Glutamatergic neuron (in vitro differentiated cells): ENCODE data around the gene CIT. TPM values are rescaled to one million over a fixed set of nuclear protein-coding genes. Genes with fewer than 3 reads are reported as not detected.

Experiments
- DNase-seq: peaks from one replicate; pipeline ENCODE4 v3.0.0; 2022
- H3K27ac Mint-ChIP-seq: one replicate; pipeline ENCODE4 v1.8.0; 2020; ENCODE audit warnings: mild to moderate bottlenecking, mixed read lengths, inconsistent platforms; ENCODE audit not compliant: unreplicated experiment
- H3K27me3 Mint-ChIP-seq: one replicate; pipeline ENCODE4 v1.8.0; 2020; ENCODE audit warnings: mild to moderate bottlenecking, moderate library complexity, mixed read lengths, inconsistent platforms; ENCODE audit not compliant: unreplicated experiment
- H3K36me3 Mint-ChIP-seq: one replicate; pipeline ENCODE4 v1.8.0; 2020; ENCODE audit warnings: mild to moderate bottlenecking, mixed read lengths, inconsistent platforms; ENCODE audit not compliant: unreplicated experiment
- H3K4me1 Mint-ChIP-seq: one replicate; pipeline ENCODE4 v1.8.0; 2020; ENCODE audit warnings: mild to moderate bottlenecking, low read depth, mixed read lengths, inconsistent platforms; ENCODE audit not compliant: unreplicated experiment
- H3K4me3 Mint-ChIP-seq: one replicate; pipeline ENCODE4 v1.8.0; 2020; ENCODE audit warnings: mild to moderate bottlenecking, mixed read lengths, inconsistent platforms; ENCODE audit not compliant: unreplicated experiment
- H3K9me3 Mint-ChIP-seq: one replicate; pipeline ENCODE4 v1.8.0; 2020; ENCODE audit warnings: mild to moderate bottlenecking, moderate library complexity, mixed read lengths, inconsistent platforms; ENCODE audit not compliant: unreplicated experiment
- total RNA-seq: library from RNA; stranded (reverse); fragmentation: NEBNext Ultra II Directional; extraction: Animal tissue kit (Norgen Biotek cat#: 25700); gene quantifications from one replicate; pipeline ENCODE4 v1.2.1, GENCODE V29; 2021; ENCODE audit not compliant: unreplicated experiment
- TF ChIP-seq, protein P1 (sequence below): fragments of 200-600 bp; sonication (generic); IDR thresholded peaks from one replicate; pipeline ENCODE4 v1.5.0; 2021; ENCODE audit not compliant: partially characterized antibody, unreplicated experiment

The CIT gene
- total RNA-seq, 1 donor from 2014 or later, result 20.8 TPM

DNA sequence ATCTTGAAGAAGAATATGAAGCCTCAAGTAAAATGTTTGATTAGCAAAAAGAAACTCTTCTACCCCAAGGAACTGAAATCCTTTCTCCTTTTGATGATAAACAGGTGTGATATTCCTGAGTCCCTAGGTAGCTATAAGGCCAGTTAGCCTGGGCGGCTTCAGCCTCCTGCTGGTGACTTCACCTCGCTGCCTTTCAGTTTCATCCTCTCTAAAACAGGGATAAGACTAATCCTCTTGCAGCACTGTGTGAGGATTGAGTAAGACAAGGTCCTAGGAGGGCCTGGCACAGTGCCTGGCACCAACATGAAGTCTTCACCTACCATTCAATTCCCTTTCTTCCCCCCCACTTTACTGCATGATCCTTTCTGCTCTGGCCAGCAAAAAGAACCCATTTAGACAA is 42.1 kb downstream of the CIT start:
- DNase-seq, result no peak
- Mint-ChIP-seq H3K36me3 (no peaks in the 10 kb centered on the region), H3K4me3 (no peak overlapping the region), H3K9me3 (no peaks in the 10 kb centered on the region), H3K27me3 (no peaks in the 10 kb centered on the region), H3K27ac (no peak overlapping the region), H3K4me1 (peaks cover 3% of the 10 kb centered on the region)
- TF ChIP-seq, protein P1, sequence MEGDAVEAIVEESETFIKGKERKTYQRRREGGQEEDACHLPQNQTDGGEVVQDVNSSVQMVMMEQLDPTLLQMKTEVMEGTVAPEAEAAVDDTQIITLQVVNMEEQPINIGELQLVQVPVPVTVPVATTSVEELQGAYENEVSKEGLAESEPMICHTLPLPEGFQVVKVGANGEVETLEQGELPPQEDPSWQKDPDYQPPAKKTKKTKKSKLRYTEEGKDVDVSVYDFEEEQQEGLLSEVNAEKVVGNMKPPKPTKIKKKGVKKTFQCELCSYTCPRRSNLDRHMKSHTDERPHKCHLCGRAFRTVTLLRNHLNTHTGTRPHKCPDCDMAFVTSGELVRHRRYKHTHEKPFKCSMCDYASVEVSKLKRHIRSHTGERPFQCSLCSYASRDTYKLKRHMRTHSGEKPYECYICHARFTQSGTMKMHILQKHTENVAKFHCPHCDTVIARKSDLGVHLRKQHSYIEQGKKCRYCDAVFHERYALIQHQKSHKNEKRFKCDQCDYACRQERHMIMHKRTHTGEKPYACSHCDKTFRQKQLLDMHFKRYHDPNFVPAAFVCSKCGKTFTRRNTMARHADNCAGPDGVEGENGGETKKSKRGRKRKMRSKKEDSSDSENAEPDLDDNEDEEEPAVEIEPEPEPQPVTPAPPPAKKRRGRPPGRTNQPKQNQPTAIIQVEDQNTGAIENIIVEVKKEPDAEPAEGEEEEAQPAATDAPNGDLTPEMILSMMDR, result no peak

- TF ChIP-seq, protein P1, result no peak
- Mint-ChIP-seq H3K4me1 (peaks cover 2% of the 10 kb centered on the region), H3K4me3 (no peak overlapping the region), H3K27ac (no peak overlapping the region), H3K9me3 (no peaks in the 10 kb centered on the region), H3K36me3 (no peaks in the 10 kb centered on the region), H3K27me3 (no peaks in the 10 kb centered on the region)
- no peak for DNase-seq
These were observed 47.7 kb downstream of the CIT start for GRCh38 chr12:119829439-119829838.

GRCh38 chr12:119828300-119828699 is 48.8 kb downstream of the CIT start:
- Mint-ChIP-seq H3K27me3 (no peaks in the 10 kb centered on the region), H3K36me3 (no peaks in the 10 kb centered on the region), H3K4me3 (no peak overlapping the region), H3K4me1 (no peaks in the 10 kb centered on the region), H3K27ac (no peak overlapping the region), H3K9me3 (no peaks in the 10 kb centered on the region)
- TF ChIP-seq, protein P1, result no peak
- DNase-seq, result no peak

GRCh38 chr12:119827760-119828159 is 49.4 kb downstream of the CIT start:
- no peaks in the 10 kb centered on the region for H3K36me3 Mint-ChIP-seq
- H3K27ac Mint-ChIP-seq, result no peak overlapping the region
- H3K9me3 Mint-ChIP-seq, result no peaks in the 10 kb centered on the region
- H3K4me3 Mint-ChIP-seq, result no peak overlapping the region
- H3K27me3 Mint-ChIP-seq, result no peaks in the 10 kb centered on the region
- no peak for DNase-seq
- H3K4me1 Mint-ChIP-seq, result no peaks in the 10 kb centered on the region
- TF ChIP-seq, protein P1, result no peak

- Mint-ChIP-seq H3K36me3 (no peaks in the 10 kb centered on the region), H3K4me1 (no peaks in the 10 kb centered on the region), H3K4me3 (no peak overlapping the region), H3K9me3 (no peaks in the 10 kb centered on the region), H3K27me3 (no peaks in the 10 kb centered on the region), H3K27ac (no peak overlapping the region)
- TF ChIP-seq, protein P1, result no peak
- no peak for DNase-seq
These were observed 50.3 kb downstream of the CIT start for GRCh38 chr12:119826661-119827445.
